Tibial nerve (tissue), 3 donors: ENCODE data around the gene MGLL.

Experiments
- CTCF ChIP-seq, 5 experiments: fragments of 200-600 bp in 3 of 5; fragments of 450-650 bp in 2 of 5; sonication (generic) in 3 of 5; IDR thresholded peaks; one replicate each; pipeline ENCODE4 v1.5.1; 2016 to 2019; ENCODE audit warnings: antibody characterized with exemption in 5 of 5, mild to moderate bottlenecking in 3 of 5, moderate library complexity in 2 of 5
- POLR2A ChIP-seq, 2 donors: fragments of 450-650 bp; IDR thresholded peaks; one replicate each; pipeline ENCODE4 v1.6.1; 2017; ENCODE audit warnings: antibody characterized with exemption in 2 of 2, mild to moderate bottlenecking in 2 of 2, moderate library complexity in 2 of 2

- TF ChIP-seq CTCF (IDR thresholded peaks at IDR 0.05) (no peak), POLR2A (IDR thresholded peaks at IDR 0.05) (no peak)
These were observed 27.3 kb downstream of the MGLL start for GRCh38 chr3:127794972-127795371.
